Sigmoid colon (tissue), 7 donors: ENCODE results near the gene SEMA4A. TPM values are rescaled to one million over a fixed set of nuclear protein-coding genes. Genes with fewer than 3 reads are reported as not detected.

ENCODE experiments used
- DNase-seq: peaks from one replicate; pipeline ENCODE4 v3.0.0-alpha.2; 2019
- H3K27ac ChIP-seq, 4 donors: fragments of 200-600 bp; sonication (generic); one replicate each; pipeline ENCODE4 v1.5.1; 2016 to 2019; ENCODE audit warnings: mild to moderate bottlenecking in 1 of 4
- H3K27me3 ChIP-seq, 3 donors: fragments of 200-600 bp; sonication (generic); one replicate each; pipeline ENCODE4 v1.5.1; 2019; ENCODE audit warnings: mild to moderate bottlenecking in 1 of 3
- H3K36me3 ChIP-seq, 4 donors: fragments of 200-600 bp; sonication (generic); one replicate each; pipeline ENCODE4 v1.5.1; 2016 to 2019
- H3K4me1 ChIP-seq, 4 donors: fragments of 200-600 bp; sonication (generic); one replicate each; pipeline ENCODE4 v1.5.1; 2017 to 2019
- H3K4me3 ChIP-seq, 4 donors: fragments of 200-600 bp; sonication (generic); one replicate each; pipeline ENCODE4 v1.5.1; 2017 to 2019; ENCODE audit warnings: mild to moderate bottlenecking in 2 of 4, moderate library complexity in 1 of 4
- H3K9me3 ChIP-seq, 4 donors: fragments of 200-600 bp in 3 of 4; sonication (generic) in 3 of 4; one replicate each; pipeline versions ENCODE4 v1.5.1 to v1.6.1; 2013 to 2019
- EP300 ChIP-seq, 4 donors: sonication (generic); formaldehyde crosslinking; IDR thresholded peaks; one replicate each; pipeline ENCODE4 v1.6.1; 2017; ENCODE audit warnings: antibody characterized with exemption in 4 of 4
- POLR2A ChIP-seq, 2 donors: fragments of 450-650 bp; IDR thresholded peaks; one replicate each; pipeline ENCODE4 v1.6.1; 2016; ENCODE audit warnings: antibody characterized with exemption in 2 of 2, mild to moderate bottlenecking in 2 of 2, moderate library complexity in 2 of 2
- POLR2AphosphoS5 ChIP-seq, 4 donors: sonication (generic); formaldehyde crosslinking; IDR thresholded peaks; one replicate each; pipeline ENCODE4 v1.6.1; 2017; ENCODE audit warnings: antibody characterized with exemption in 4 of 4
- WGBS, 2 donors: extraction: QIAGEN DNeasy Blood & Tissue Kit; methylation state at CpG; one replicate each; pipeline ENCODE4 v1.1.7; 2013; 5-methylcytosine and 5-hydroxymethylcytosine counted together
- intact Hi-C: fragments of 100-400 bp; cut with DNase I; formaldehyde crosslinking; loops from one replicate; pipeline ENCODE4 v1.15.1; 2023
- polyA plus RNA-seq, 3 donors: library from polyadenylated mRNA; stranded (reverse); fragments of 200-250 nt; gene quantifications; one replicate each; pipeline ENCODE4 v1.2.3, GENCODE V29; 2013
- total RNA-seq, 4 donors: library from RNA; depleted of rRNA; stranded (reverse); fragments of >200 nt; gene quantifications; one replicate each; pipeline ENCODE4 v1.1.0, GENCODE V29; 2016
- TF ChIP-seq, protein P1 (sequence below), 4 experiments: fragments of 450-650 bp in 3 of 4; fragments of 200-600 bp in 1 of 4; IDR thresholded peaks; one replicate each; pipeline ENCODE4 v1.5.1; 2016 to 2019; ENCODE audit warnings: antibody characterized with exemption in 4 of 4, mild to moderate bottlenecking in 3 of 4, moderate library complexity in 2 of 4
- donor health status: healthy with polysubstance abuse.
- donor health status: Bipolar disorder and iron deficiency.
- donor health status: healthy.

SEMA4A gene
- total and polyA plus RNA-seq, 7 donors, result 1.4 to 6.3 (median 1.8) TPM

DNA sequence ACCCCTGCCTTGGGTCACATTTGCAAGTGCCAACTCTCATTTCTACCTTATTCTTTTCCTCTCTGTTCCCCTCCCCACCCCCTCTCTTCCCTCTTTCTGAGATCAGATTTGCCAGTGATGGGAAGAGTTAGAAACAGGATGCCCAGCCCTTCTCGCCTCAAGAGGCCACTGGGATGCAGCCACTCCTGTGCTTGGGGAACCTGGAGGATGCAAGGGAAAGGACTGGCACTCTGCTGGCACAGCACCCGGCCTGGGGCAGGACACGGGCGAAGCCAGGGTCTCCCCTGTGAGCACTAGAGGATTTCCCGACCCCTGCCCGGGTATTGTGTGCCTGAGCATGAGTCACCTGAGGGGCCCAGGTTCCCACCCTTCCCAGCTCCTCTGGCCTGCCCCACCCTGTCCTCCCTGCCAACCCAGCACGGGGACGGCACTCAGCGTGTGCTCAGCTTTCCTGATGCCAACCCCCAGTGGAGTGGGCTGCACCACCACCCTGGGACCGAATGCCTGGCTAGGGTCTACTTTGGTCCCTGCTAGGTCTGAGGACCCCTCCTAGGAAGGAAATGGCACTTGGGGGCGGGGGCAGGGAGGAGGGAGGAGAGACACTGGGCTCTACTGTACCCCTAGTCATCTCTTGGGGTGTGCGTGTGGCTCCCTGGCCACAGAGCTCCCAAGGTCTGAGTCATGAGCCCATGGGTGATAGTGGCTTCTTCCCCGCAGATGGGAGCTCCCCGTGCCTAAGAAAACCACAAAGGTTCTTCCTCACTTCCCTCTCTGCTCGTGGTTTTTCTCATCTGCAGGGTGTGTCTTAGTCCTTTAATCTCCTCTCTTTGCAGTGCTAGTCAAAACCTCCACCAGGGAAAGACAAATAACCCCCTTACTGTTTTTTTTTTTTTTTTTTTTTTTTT, 26.5 kb upstream of the SEMA4A start:
- DNase-seq, result peak; percentile 84
- no peaks in the 10 kb centered on the region for H3K27me3 ChIP-seq
- intact Hi-C loops, result no loop called here
- H3K36me3 ChIP-seq, result peaks cover 13 to 16% (median 15%) of the 10 kb centered on the region in 4 donors
- 29 to 33% methylated on average over 15 of the region's 15 CpGs for WGBS, 2 donors
- no peaks in the 10 kb centered on the region for H3K9me3 ChIP-seq
- H3K4me3 ChIP-seq, result peak overlapping the region in 2 of 4 donors; percentile 15 to 31
- H3K4me1 ChIP-seq, result peaks cover 4 to 95% (median 93%) of the 10 kb centered on the region in 4 donors
- no peak for TF ChIP-seq POLR2A (IDR thresholded peaks at IDR 0.05)
- TF ChIP-seq EP300 (IDR thresholded peaks at IDR 0.05), result no peak
- TF ChIP-seq, protein P1, sequence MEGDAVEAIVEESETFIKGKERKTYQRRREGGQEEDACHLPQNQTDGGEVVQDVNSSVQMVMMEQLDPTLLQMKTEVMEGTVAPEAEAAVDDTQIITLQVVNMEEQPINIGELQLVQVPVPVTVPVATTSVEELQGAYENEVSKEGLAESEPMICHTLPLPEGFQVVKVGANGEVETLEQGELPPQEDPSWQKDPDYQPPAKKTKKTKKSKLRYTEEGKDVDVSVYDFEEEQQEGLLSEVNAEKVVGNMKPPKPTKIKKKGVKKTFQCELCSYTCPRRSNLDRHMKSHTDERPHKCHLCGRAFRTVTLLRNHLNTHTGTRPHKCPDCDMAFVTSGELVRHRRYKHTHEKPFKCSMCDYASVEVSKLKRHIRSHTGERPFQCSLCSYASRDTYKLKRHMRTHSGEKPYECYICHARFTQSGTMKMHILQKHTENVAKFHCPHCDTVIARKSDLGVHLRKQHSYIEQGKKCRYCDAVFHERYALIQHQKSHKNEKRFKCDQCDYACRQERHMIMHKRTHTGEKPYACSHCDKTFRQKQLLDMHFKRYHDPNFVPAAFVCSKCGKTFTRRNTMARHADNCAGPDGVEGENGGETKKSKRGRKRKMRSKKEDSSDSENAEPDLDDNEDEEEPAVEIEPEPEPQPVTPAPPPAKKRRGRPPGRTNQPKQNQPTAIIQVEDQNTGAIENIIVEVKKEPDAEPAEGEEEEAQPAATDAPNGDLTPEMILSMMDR (IDR thresholded peaks at IDR 0.05), result no peak
- TF ChIP-seq POLR2AphosphoS5 (IDR thresholded peaks at IDR 0.05), result peak in 1 of 4 donors; percentile 59
- H3K27ac ChIP-seq, result peak overlapping the region; percentile 95 to 100 (median 98)

DNA sequence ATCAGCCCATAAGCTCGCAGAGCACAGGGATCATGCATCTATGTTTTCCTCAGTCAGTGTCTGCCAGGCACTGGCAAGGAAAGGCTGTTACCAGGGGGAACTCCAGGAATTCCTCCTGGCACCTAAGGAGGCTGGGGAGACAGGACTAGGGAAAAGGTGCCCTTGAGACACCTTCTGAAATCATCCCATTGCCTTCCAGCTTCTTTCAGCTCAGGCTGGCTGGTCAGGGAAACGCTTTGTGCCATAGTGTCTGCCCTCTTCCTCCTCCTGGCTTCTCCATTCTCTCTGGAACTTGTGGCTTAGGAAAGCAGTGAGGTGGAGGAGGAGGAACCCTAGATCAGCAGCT, 25.1 kb upstream of the SEMA4A start:
- WGBS, 2 donors, result 64 to 74% methylated on average over 2 of the region's 2 CpGs
- intact Hi-C loops, result no loop called here
- Histone ChIP-seq H3K27me3 (no peaks in the 10 kb centered on the region), H3K4me3 (peak overlapping the region in 2 of 4 donors; percentile 22 to 24), H3K9me3 (no peaks in the 10 kb centered on the region), H3K4me1 (peaks cover 4 to 81% (median 79%) of the 10 kb centered on the region in 4 donors), H3K36me3 (peaks cover 14 to 30% (median 25%) of the 10 kb centered on the region in 4 donors), H3K27ac (peak overlapping the region; percentile 95 to 100 (median 98))
- TF ChIP-seq POLR2A (IDR thresholded peaks at IDR 0.05), result no peak
- no peak for TF ChIP-seq EP300 (IDR thresholded peaks at IDR 0.05)
- TF ChIP-seq POLR2AphosphoS5 (IDR thresholded peaks at IDR 0.05), result no peak
- DNase-seq, result no peak

DNA sequence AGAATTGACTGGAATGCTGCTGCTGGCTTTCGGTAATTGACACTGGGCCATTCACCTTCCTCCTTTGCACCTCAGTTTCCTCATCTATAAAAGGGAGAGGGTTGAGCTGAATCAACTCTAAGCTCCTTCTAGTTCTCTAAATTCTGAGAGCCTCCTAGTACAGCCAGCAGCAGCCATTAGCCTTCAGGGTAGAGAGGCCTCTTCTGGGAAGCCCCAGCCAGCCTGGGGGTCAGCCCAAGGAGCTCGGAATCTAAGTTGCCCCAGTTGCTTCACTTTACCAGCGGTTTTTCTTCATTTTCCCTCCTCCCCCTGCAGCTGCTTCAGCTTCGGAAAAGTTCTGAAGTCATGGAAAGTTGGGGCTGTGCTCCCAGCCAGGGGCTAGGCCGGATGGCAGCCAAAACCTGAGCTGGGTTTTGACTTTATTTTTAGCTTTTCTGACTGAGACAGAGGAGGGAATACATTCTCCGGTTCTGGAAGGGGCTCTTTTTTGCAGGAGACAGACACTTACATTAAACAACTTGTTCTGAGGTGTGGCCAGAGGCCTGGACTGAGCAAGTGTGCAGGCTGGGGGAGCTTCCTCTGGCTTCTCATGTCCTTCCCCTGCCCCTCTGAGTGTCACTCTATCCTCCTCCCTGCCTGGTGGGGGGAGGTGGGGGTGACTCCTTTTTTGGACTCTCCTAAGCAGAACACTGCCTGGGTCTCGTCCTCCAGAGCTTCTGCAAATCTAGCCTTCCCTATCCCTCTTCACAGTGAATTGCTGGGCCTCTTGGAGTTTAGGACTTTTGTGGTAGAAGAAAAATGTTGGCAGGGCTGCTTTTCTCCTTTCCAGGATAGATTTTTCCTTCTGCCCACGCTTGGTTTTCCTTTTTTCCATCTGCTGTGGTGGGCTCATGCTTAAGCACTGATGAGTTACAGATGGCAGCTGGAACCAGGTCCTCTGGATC, 24.5 kb upstream of the SEMA4A start:
- TF ChIP-seq, protein P1 (IDR thresholded peaks at IDR 0.05), result no peak
- TF ChIP-seq POLR2AphosphoS5 (IDR thresholded peaks at IDR 0.05), result peak; percentile 59 to 75 (median 60)
- peak in 1 of 4 donors; percentile 81 for TF ChIP-seq EP300 (IDR thresholded peaks at IDR 0.05)
- peak in 1 of 2 donors; percentile 23 for TF ChIP-seq POLR2A (IDR thresholded peaks at IDR 0.05)
- peak overlapping the region in 2 of 4 donors; percentile 22 to 24 for H3K4me3 ChIP-seq
- intact Hi-C loops, result no loop called here
- no peaks in the 10 kb centered on the region for H3K9me3 ChIP-seq
- peaks cover 20 to 36% (median 32%) of the 10 kb centered on the region in 4 donors for H3K36me3 ChIP-seq
- 50 to 61% methylated on average over 8 of the region's 8 CpGs for WGBS, 2 donors
- no peaks in the 10 kb centered on the region for H3K27me3 ChIP-seq
- DNase-seq, result peak; percentile 91
- H3K4me1 ChIP-seq, result peaks cover 4 to 74% (median 72%) of the 10 kb centered on the region in 4 donors
- H3K27ac ChIP-seq, result peak overlapping the region; percentile 95 to 100 (median 98)

DNA sequence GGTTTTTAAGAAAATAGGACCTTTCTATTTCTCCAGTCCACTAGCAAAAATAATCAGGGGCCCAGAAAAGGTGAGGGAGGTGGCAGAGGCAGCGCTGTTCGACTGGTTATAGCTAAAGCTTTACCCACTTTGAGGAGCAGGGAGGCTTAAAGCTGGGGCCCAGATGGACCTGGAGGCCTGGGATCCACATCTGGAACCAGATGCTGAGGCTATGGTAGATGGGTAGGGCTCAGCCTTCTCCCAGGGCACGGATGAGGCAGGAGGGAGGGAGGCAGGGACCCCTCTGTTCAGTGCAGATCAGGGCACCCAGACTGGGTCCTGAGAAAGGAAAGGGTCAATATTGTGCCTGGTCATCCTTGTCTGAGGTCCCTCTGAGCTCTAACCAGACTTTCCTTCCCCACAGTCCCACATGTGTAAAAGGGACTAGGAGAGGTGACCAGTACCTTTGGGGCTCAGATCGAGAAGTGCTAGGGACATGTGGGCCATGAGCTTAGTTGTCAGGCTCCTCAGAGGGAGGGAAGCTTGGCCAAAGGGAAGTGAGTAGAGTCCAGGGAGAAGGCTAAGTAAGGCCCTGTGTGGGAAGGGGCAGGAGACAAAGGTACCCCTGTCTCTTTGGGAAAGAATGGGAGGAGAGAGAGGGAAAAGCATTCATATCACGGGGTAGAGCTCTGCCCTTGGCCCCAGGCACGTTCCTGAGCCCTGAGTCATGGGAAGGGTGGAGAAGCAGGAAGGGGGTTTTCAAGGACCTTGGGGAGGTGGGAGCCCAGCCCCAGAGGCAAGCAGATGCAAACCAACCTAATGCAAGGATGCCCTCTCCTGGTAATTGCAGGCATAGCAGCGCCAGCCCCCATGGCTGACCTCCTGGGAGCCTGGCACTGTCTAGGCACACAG, 23.5 kb upstream of the SEMA4A start:
- no peaks in the 10 kb centered on the region for H3K9me3 ChIP-seq
- H3K4me1 ChIP-seq, result peaks cover 4 to 64% (median 62%) of the 10 kb centered on the region in 4 donors
- peak; percentile 95 for DNase-seq
- peaks cover 30 to 46% (median 42%) of the 10 kb centered on the region in 4 donors for H3K36me3 ChIP-seq
- peak overlapping the region in 2 of 4 donors; percentile 22 to 24 for H3K4me3 ChIP-seq
- intact Hi-C loops, result loop anchor here (1.0 to 2.0 kb wide), 2 partner anchors 34 to 75 kb away; partner anchors contain the start of gene LAMTOR2
- no peaks in the 10 kb centered on the region for H3K27me3 ChIP-seq
- peak overlapping the region; percentile 95 to 100 (median 98) for H3K27ac ChIP-seq
- TF ChIP-seq POLR2A (IDR thresholded peaks at IDR 0.05), result no peak
- TF ChIP-seq POLR2AphosphoS5 (IDR thresholded peaks at IDR 0.05), result peak; percentile 27 to 86 (median 59)
- TF ChIP-seq EP300 (IDR thresholded peaks at IDR 0.05), result no peak
- TF ChIP-seq, protein P1 (IDR thresholded peaks at IDR 0.05), result peak; percentile 98 to 99 (median 98)
- 39 to 44% methylated on average over 7 of the region's 7 CpGs for WGBS, 2 donors
